HEK293 (cell line): ENCODE measurements around the gene RASSF8.

Experiments used
- GLI2 ChIP-seq: fragments of 450-650 bp; formaldehyde crosslinking; IDR thresholded peaks from 2 replicates; pipeline ENCODE4; 2017; ENCODE audit warnings: missing biosample characterization, missing genetic modification characterization, low read depth, borderline replicate concordance
- HOXD13 ChIP-seq: sonication (generic); formaldehyde crosslinking; IDR thresholded peaks from 2 replicates; pipeline ENCODE4 v1.8.0; 2022; ENCODE audit warnings: missing genetic modification reagents, borderline replicate concordance
- KLF10 ChIP-seq: fragments of 450-650 bp; IDR thresholded peaks from 2 replicates; pipeline ENCODE4 v1.5.1; 2018; ENCODE audit warnings: missing biosample characterization, mild to moderate bottlenecking, missing genetic modification characterization
- MEIS1 ChIP-seq: sonication (generic); formaldehyde crosslinking; IDR thresholded peaks from 2 replicates; pipeline ENCODE4 v1.8.1; 2022; ENCODE audit warnings: missing genetic modification reagents, mild to moderate bottlenecking, borderline replicate concordance
- MZF1 ChIP-seq: fragments of 450-650 bp; formaldehyde crosslinking; IDR thresholded peaks from 2 replicates; pipeline ENCODE4 v1.5.1; 2017; ENCODE audit warnings: missing biosample characterization, missing genetic modification characterization, borderline replicate concordance
- SCRT2 ChIP-seq: fragments of 450-650 bp; formaldehyde crosslinking; IDR thresholded peaks from 2 replicates; pipeline ENCODE4 v1.5.1; 2016; ENCODE audit warnings: missing biosample characterization, missing genetic modification characterization
- TRIM28 ChIP-seq: IDR thresholded peaks from 2 replicates; pipeline ENCODE4 v1.6.1; 2011; ENCODE audit warnings: low read length, control low read depth, borderline replicate concordance
- ZBTB1 ChIP-seq: fragments of 450-650 bp; formaldehyde crosslinking; IDR thresholded peaks from 2 replicates; pipeline ENCODE4 v1.5.1; 2016; ENCODE audit warnings: missing biosample characterization, missing genetic modification characterization
- ZBTB8A ChIP-seq: fragments of 450-650 bp; formaldehyde crosslinking; IDR thresholded peaks from 2 replicates; pipeline ENCODE4 v1.5.1; 2016; ENCODE audit warnings: missing biosample characterization, missing genetic modification characterization
- ZNF132 ChIP-seq: fragments of 450-650 bp; formaldehyde crosslinking; IDR thresholded peaks from 2 replicates; pipeline ENCODE4 v1.5.1; 2017; ENCODE audit warnings: missing biosample characterization, missing genetic modification characterization, borderline replicate concordance
- ZNF23 ChIP-seq: fragments of 450-650 bp; formaldehyde crosslinking; IDR thresholded peaks from 2 replicates; pipeline ENCODE4 v1.5.1; 2016; ENCODE audit warnings: missing biosample characterization, missing genetic modification characterization, borderline replicate concordance
- ZNF341 ChIP-seq: fragments of 450-650 bp; formaldehyde crosslinking; IDR thresholded peaks from 2 replicates; pipeline ENCODE4; 2016; ENCODE audit warnings: low read depth, missing biosample characterization, missing genetic modification characterization
- ZNF391 ChIP-seq: fragments of 450-650 bp; formaldehyde crosslinking; IDR thresholded peaks from 2 replicates; pipeline ENCODE4 v1.5.1; 2016; ENCODE audit warnings: low read depth, missing biosample characterization, missing genetic modification characterization, borderline replicate concordance
- ZNF510 ChIP-seq: fragments of 450-650 bp; formaldehyde crosslinking; IDR thresholded peaks from 2 replicates; pipeline ENCODE4 v1.5.1; 2018; ENCODE audit warnings: mild to moderate bottlenecking, missing genetic modification characterization, missing biosample characterization; ENCODE audit not compliant: insufficient replicate concordance
- ZNF629 ChIP-seq: fragments of 450-650 bp; formaldehyde crosslinking; IDR thresholded peaks from 2 replicates; pipeline ENCODE4 v1.5.1; 2017; ENCODE audit warnings: missing biosample characterization, missing genetic modification characterization
- ZNF747 ChIP-seq: fragments of 450-650 bp; formaldehyde crosslinking; IDR thresholded peaks from 2 replicates; pipeline ENCODE4 v1.5.1; 2016; ENCODE audit warnings: missing biosample characterization, missing genetic modification characterization
- ZNF785 ChIP-seq: fragments of 450-650 bp; formaldehyde crosslinking; IDR thresholded peaks from 2 replicates; pipeline ENCODE4 v1.5.1; 2016; ENCODE audit warnings: missing biosample characterization, missing genetic modification characterization
- ZNF792 ChIP-seq: fragments of 450-650 bp; formaldehyde crosslinking; IDR thresholded peaks from 2 replicates; pipeline ENCODE4 v1.5.1; 2016; ENCODE audit warnings: missing biosample characterization, missing genetic modification characterization
- ZNF837 ChIP-seq: fragments of 450-650 bp; formaldehyde crosslinking; IDR thresholded peaks from 2 replicates; pipeline ENCODE4 v1.5.1; 2016; ENCODE audit warnings: missing biosample characterization, missing genetic modification characterization
- ZXDB ChIP-seq: fragments of 450-650 bp; formaldehyde crosslinking; IDR thresholded peaks from 2 replicates; pipeline ENCODE4 v1.5.1; 2016; ENCODE audit warnings: missing biosample characterization, missing genetic modification characterization
- TF ChIP-seq, protein P1 (sequence below): fragments of 450-650 bp; formaldehyde crosslinking; IDR thresholded peaks from 2 replicates; pipeline ENCODE4 v1.5.1; 2017; ENCODE audit warnings: missing biosample characterization, missing genetic modification characterization
- TF ChIP-seq, protein P2 (sequence below): fragments of 450-650 bp; formaldehyde crosslinking; IDR thresholded peaks from 2 replicates; pipeline ENCODE4 v1.5.1; 2016; ENCODE audit warnings: missing biosample characterization, missing genetic modification characterization
- TF ChIP-seq, protein P3 (sequence below): fragments of 450-650 bp; formaldehyde crosslinking; IDR thresholded peaks from 2 replicates; pipeline ENCODE4 v1.5.0; 2017; ENCODE audit warnings: missing biosample characterization, missing genetic modification characterization, borderline replicate concordance
- TF ChIP-seq, protein P4 (sequence below): fragments of 450-650 bp; formaldehyde crosslinking; IDR thresholded peaks from 2 replicates; pipeline ENCODE4 v1.5.1; 2016; ENCODE audit warnings: missing biosample characterization, missing genetic modification characterization
- TF ChIP-seq, protein P5 (sequence below): fragments of 450-650 bp; formaldehyde crosslinking; IDR thresholded peaks from 2 replicates; pipeline ENCODE4 v1.5.1; 2016; ENCODE audit warnings: missing biosample characterization, missing genetic modification characterization
- TF ChIP-seq, protein P6 (sequence below): fragments of 450-650 bp; IDR thresholded peaks from 2 replicates; pipeline ENCODE4 v1.5.1; 2018; ENCODE audit warnings: missing biosample characterization, mild to moderate bottlenecking, missing genetic modification characterization

Gene RASSF8

DNA sequence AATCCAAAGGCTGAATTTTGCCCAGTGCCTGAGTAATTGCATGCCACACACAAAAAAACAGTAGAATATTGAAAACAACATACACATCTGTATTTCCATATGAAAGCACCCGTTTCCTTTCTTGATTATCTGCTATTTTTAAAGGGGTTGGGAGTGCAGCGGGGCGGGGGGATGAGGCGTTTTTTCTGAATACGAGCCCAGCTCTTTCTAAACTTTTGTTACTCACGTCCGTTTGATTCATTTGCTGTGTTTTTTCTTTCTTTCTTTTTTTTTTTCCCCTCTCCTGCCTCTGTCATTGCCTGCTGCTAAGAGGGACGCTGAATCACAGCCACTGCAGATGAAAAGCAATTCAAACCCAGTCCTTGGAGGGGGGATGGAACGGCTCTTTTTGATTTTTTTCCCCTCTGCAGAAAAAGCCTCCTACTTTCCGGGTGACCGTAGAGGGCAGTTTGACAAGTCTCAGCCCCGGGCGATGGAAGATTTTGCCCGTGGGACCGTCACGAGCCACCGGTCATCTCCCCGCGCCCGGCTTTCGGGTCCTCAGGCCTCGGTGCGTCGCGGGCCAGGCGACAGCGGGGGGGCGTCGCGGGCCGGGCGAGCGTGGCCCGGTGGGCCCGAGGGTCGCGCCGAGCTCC lies 572 bp upstream of the RASSF8 start (continued):
- TF ChIP-seq, protein P1, sequence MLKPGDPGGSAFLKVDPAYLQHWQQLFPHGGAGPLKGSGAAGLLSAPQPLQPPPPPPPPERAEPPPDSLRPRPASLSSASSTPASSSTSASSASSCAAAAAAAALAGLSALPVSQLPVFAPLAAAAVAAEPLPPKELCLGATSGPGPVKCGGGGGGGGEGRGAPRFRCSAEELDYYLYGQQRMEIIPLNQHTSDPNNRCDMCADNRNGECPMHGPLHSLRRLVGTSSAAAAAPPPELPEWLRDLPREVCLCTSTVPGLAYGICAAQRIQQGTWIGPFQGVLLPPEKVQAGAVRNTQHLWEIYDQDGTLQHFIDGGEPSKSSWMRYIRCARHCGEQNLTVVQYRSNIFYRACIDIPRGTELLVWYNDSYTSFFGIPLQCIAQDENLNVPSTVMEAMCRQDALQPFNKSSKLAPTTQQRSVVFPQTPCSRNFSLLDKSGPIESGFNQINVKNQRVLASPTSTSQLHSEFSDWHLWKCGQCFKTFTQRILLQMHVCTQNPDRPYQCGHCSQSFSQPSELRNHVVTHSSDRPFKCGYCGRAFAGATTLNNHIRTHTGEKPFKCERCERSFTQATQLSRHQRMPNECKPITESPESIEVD, result no peak
- TF ChIP-seq, protein P2, sequence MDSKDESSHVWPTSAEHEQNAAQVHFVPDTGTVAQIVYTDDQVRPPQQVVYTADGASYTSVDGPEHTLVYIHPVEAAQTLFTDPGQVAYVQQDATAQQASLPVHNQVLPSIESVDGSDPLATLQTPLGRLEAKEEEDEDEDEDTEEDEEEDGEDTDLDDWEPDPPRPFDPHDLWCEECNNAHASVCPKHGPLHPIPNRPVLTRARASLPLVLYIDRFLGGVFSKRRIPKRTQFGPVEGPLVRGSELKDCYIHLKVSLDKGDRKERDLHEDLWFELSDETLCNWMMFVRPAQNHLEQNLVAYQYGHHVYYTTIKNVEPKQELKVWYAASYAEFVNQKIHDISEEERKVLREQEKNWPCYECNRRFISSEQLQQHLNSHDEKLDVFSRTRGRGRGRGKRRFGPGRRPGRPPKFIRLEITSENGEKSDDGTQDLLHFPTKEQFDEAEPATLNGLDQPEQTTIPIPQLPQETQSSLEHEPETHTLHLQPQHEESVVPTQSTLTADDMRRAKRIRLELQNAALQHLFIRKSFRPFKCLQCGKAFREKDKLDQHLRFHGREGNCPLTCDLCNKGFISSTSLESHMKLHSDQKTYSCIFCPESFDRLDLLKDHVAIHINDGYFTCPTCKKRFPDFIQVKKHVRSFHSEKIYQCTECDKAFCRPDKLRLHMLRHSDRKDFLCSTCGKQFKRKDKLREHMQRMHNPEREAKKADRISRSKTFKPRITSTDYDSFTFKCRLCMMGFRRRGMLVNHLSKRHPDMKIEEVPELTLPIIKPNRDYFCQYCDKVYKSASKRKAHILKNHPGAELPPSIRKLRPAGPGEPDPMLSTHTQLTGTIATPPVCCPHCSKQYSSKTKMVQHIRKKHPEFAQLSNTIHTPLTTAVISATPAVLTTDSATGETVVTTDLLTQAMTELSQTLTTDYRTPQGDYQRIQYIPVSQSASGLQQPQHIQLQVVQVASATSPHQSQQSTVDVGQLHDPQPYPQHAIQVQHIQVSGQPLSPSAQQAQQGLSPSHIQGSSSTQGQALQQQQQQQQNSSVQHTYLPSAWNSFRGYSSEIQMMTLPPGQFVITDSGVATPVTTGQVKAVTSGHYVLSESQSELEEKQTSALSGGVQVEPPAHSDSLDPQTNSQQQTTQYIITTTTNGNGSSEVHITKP (tag by site-specific recombination), result peak; percentile 30; the same call in 1 of the 2 replicates
- TF ChIP-seq HOXD13 (CRISPR knock-in tag) (no peak), ZNF837 (tag by site-specific recombination) (no peak), ZNF341 (tag by site-specific recombination) (no peak), ZBTB8A (tag by site-specific recombination) (peak; percentile 59; the same call in 1 of the 2 replicates), ZBTB1 (tag by site-specific recombination) (no peak), MEIS1 (no peak), ZNF629 (tag by site-specific recombination) (no peak), ZNF747 (tag by site-specific recombination) (no peak), ZNF132 (tag by site-specific recombination) (no peak), GLI2 (no peak), KLF10 (no peak), MZF1 (tag by site-specific recombination) (no peak), TRIM28 (no peak), ZNF785 (tag by site-specific recombination) (no peak), SCRT2 (tag by site-specific recombination) (no peak), ZNF792 (no peak), ZNF23 (tag by site-specific recombination) (no peak), ZXDB (tag by site-specific recombination) (no peak), ZNF510 (tag by site-specific recombination) (peak; percentile 7), ZNF391 (tag by site-specific recombination) (no peak)
- TF ChIP-seq, protein P3, sequence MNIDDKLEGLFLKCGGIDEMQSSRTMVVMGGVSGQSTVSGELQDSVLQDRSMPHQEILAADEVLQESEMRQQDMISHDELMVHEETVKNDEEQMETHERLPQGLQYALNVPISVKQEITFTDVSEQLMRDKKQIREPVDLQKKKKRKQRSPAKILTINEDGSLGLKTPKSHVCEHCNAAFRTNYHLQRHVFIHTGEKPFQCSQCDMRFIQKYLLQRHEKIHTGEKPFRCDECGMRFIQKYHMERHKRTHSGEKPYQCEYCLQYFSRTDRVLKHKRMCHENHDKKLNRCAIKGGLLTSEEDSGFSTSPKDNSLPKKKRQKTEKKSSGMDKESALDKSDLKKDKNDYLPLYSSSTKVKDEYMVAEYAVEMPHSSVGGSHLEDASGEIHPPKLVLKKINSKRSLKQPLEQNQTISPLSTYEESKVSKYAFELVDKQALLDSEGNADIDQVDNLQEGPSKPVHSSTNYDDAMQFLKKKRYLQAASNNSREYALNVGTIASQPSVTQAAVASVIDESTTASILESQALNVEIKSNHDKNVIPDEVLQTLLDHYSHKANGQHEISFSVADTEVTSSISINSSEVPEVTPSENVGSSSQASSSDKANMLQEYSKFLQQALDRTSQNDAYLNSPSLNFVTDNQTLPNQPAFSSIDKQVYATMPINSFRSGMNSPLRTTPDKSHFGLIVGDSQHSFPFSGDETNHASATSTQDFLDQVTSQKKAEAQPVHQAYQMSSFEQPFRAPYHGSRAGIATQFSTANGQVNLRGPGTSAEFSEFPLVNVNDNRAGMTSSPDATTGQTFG (tag by site-specific recombination), result no peak
- TF ChIP-seq, protein P4, sequence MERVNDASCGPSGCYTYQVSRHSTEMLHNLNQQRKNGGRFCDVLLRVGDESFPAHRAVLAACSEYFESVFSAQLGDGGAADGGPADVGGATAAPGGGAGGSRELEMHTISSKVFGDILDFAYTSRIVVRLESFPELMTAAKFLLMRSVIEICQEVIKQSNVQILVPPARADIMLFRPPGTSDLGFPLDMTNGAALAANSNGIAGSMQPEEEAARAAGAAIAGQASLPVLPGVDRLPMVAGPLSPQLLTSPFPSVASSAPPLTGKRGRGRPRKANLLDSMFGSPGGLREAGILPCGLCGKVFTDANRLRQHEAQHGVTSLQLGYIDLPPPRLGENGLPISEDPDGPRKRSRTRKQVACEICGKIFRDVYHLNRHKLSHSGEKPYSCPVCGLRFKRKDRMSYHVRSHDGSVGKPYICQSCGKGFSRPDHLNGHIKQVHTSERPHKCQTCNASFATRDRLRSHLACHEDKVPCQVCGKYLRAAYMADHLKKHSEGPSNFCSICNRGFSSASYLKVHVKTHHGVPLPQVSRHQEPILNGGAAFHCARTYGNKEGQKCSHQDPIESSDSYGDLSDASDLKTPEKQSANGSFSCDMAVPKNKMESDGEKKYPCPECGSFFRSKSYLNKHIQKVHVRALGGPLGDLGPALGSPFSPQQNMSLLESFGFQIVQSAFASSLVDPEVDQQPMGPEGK (tag by site-specific recombination), result peak; percentile 32; the same call in 1 of the 2 replicates
- TF ChIP-seq, protein P5, sequence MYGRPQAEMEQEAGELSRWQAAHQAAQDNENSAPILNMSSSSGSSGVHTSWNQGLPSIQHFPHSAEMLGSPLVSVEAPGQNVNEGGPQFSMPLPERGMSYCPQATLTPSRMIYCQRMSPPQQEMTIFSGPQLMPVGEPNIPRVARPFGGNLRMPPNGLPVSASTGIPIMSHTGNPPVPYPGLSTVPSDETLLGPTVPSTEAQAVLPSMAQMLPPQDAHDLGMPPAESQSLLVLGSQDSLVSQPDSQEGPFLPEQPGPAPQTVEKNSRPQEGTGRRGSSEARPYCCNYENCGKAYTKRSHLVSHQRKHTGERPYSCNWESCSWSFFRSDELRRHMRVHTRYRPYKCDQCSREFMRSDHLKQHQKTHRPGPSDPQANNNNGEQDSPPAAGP (tag by site-specific recombination), result no peak
- TF ChIP-seq, protein P6, sequence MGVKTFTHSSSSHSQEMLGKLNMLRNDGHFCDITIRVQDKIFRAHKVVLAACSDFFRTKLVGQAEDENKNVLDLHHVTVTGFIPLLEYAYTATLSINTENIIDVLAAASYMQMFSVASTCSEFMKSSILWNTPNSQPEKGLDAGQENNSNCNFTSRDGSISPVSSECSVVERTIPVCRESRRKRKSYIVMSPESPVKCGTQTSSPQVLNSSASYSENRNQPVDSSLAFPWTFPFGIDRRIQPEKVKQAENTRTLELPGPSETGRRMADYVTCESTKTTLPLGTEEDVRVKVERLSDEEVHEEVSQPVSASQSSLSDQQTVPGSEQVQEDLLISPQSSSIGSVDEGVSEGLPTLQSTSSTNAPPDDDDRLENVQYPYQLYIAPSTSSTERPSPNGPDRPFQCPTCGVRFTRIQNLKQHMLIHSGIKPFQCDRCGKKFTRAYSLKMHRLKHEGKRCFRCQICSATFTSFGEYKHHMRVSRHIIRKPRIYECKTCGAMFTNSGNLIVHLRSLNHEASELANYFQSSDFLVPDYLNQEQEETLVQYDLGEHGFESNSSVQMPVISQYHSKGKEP, result 0 out of 2 replicates have a peak, but pooled peaks have one; percentile 25
